Measurements from ENCODE around the gene SCARF2.
A peak's percentile ranks its signal among the peaks of the same experiment; 100 is the strongest.

SCARF2 gene

GRCh38 chr22:20438678-20439492 is 1.3 kb upstream of the SCARF2 start:
- DNase-seq: peak; percentile 50

GRCh38 chr22:20438427-20438677 is 727 bp upstream of the SCARF2 start:
- no peak for DNase-seq

GRCh38 chr22:20436768-20437612 is 635 bp downstream of the SCARF2 start:
- no peak for DNase-seq

GRCh38 chr22:20436307-20436767 is 1.3 kb downstream of the SCARF2 start:
- DNase-seq: peak; percentile 76

- DNase-seq: no peak
Measured at GRCh38 chr22:20435436-20436306, 2.0 kb downstream of the SCARF2 start.

GRCh38 chr22:20434773-20435172 is 2.9 kb downstream of the SCARF2 start:
- DNase-seq: no peak

- no peak for DNase-seq
Measured at GRCh38 chr22:20434264-20434751, 3.3 kb downstream of the SCARF2 start.

GRCh38 chr22:20433686-20434241 is 3.9 kb downstream of the SCARF2 start:
- DNase-seq: no peak

GRCh38 chr22:20433191-20433590 is 4.4 kb downstream of the SCARF2 start:
- DNase-seq: no peak

GRCh38 chr22:20432244-20432686 is 5.4 kb downstream of the SCARF2 start:
- DNase-seq: no peak

- no peak for DNase-seq
Measured at GRCh38 chr22:20431511-20432192, 6.0 kb downstream of the SCARF2 start.

- no peak for DNase-seq
Measured at GRCh38 chr22:20430720-20431510, 6.7 kb downstream of the SCARF2 start.

- DNase-seq: no peak
Measured at GRCh38 chr22:20430101-20430719, 7.4 kb downstream of the SCARF2 start.

- DNase-seq: peak; percentile 67
Measured at GRCh38 chr22:20429254-20430100, 8.1 kb downstream of the SCARF2 start.

- no peak for DNase-seq
Measured at GRCh38 chr22:20428496-20429253, 8.9 kb downstream of the SCARF2 start.

GRCh38 chr22:20427945-20428417 is 9.6 kb downstream of the SCARF2 start:
- DNase-seq: no peak

GRCh38 chr22:20427104-20427944 is 10.3 kb downstream of the SCARF2 start:
- DNase-seq: no peak

GRCh38 chr22:20426259-20426615 is 11.4 kb downstream of the SCARF2 start:
- no peak for DNase-seq
